IMR-90 (cell line): ENCODE results near the gene ANGPTL4. TPM values are rescaled to one million over a fixed set of nuclear protein-coding genes. Genes with fewer than 3 reads are reported as not detected.
"Not testable (repeated sequence)": the region's sequence is repeated elsewhere in the genome, so short reads cannot be mapped to it uniquely, and the experiment has no call there.

Experiments used
- ATAC-seq: fragments of 200-7000 bp; cut with Tn5 transposase; 2 replicates; pipeline ENCODE4 v1.9.1; 2020; ENCODE audit warnings: low read depth, mild to moderate bottlenecking, moderate library complexity
- BruUV-seq: library from RNA; stranded (reverse); fragments of 400-500 nt; replicated peaks from 2 replicates; lab custom pipeline; 2021; lab: Mats Ljungman, UMichigan
- CTCF ChIA-PET: fragments of 300-600 bp; formaldehyde crosslinking; extraction: SDS; loops from one replicate; lab custom pipeline; 2021; ENCODE audit warnings: antibody characterized with exemption; lab: Yijun Ruan, JAX
- POLR2A ChIA-PET: fragments of 300-600 bp; sonication (Branson Sonifier 250); formaldehyde crosslinking; loops from one replicate; lab custom pipeline; 2022; ENCODE audit warnings: antibody characterized with exemption; ENCODE audit not compliant: unreplicated experiment; lab: Charles Lee
- DNase-seq: peaks from one replicate; pipeline ENCODE4 v3.0.0; 2013
- H2AFZ ChIP-seq: replicated peaks from 2 replicates; pipeline ENCODE3; 2013; ENCODE audit warnings: low read length, mild to moderate bottlenecking; ENCODE audit not compliant: poor library complexity
- H2AK5ac ChIP-seq: 2 replicates; pipeline ENCODE4 v1.6.1; 2013; ENCODE audit warnings: low read depth, low read length, inconsistent platforms
- H2AK9ac ChIP-seq: replicated peaks from 2 replicates; pipeline ENCODE3; 2013; ENCODE audit warnings: mild to moderate bottlenecking, low read depth, low read length, moderate library complexity; ENCODE audit not compliant: poor library complexity
- H2BK120ac ChIP-seq: 2 replicates; pipeline ENCODE4 v1.6.1; 2013; ENCODE audit warnings: low read depth, low read length, inconsistent platforms
- H2BK15ac ChIP-seq: 3 replicates; pipeline ENCODE4 v1.6.1; 2013; ENCODE audit warnings: low read depth, low read length, inconsistent platforms
- H2BK20ac ChIP-seq: 2 replicates; pipeline ENCODE4 v1.6.1; 2013; ENCODE audit warnings: low read depth, mild to moderate bottlenecking, inconsistent platforms, low read length, moderate library complexity
- H2BK5ac ChIP-seq: 2 replicates; pipeline ENCODE4 v1.6.1; 2013; ENCODE audit warnings: mild to moderate bottlenecking, low read depth, low read length, inconsistent platforms; ENCODE audit not compliant: poor library complexity, severe bottlenecking
- H3K14ac ChIP-seq: replicated peaks from 2 replicates; pipeline ENCODE4 v1.6.1; 2013; ENCODE audit warnings: low read depth, low read length, inconsistent platforms
- H3K18ac ChIP-seq: 2 replicates; pipeline ENCODE4 v1.6.1; 2013; ENCODE audit warnings: low read depth, low read length, control low read depth
- H3K23ac ChIP-seq: 2 replicates; pipeline ENCODE4 v1.6.1; 2013; ENCODE audit warnings: low read depth, low read length, inconsistent platforms
- H3K27ac ChIP-seq: 2 replicates; pipeline ENCODE4 v1.5.1; 2013; ENCODE audit warnings: mild to moderate bottlenecking, control low read depth, low read length; ENCODE audit not compliant: insufficient read depth
- H3K27me3 ChIP-seq: 2 replicates; pipeline ENCODE4 v1.6.1; 2013; ENCODE audit warnings: low read length; ENCODE audit not compliant: control insufficient read depth, insufficient read depth
- H3K36me3 ChIP-seq: 2 replicates; pipeline ENCODE4 v1.6.1; 2013; ENCODE audit warnings: low read length, mixed read lengths; ENCODE audit not compliant: control insufficient read depth, insufficient read depth
- H3K4ac ChIP-seq: 2 replicates; pipeline ENCODE4 v1.6.1; 2013; ENCODE audit warnings: low read depth, low read length, inconsistent platforms
- H3K4me1 ChIP-seq: 2 replicates; pipeline ENCODE4 v1.6.1; 2013; ENCODE audit warnings: low read length, mixed read lengths; ENCODE audit not compliant: control insufficient read depth, insufficient read depth
- H3K4me2 ChIP-seq: 2 replicates; pipeline ENCODE4 v1.6.1; 2013; ENCODE audit warnings: low read depth, mild to moderate bottlenecking, control low read depth, low read length, moderate library complexity
- H3K4me3 ChIP-seq: 2 replicates; pipeline ENCODE4 v1.5.1; 2013; ENCODE audit warnings: low read depth, mild to moderate bottlenecking, control low read depth, low read length, moderate library complexity; ENCODE audit not compliant: insufficient read depth
- H3K56ac ChIP-seq: 2 replicates; pipeline ENCODE4 v1.6.1; 2013; ENCODE audit warnings: low read length, inconsistent platforms; ENCODE audit not compliant: insufficient read depth; ENCODE audit errors: extremely low read depth
- H3K79me1 ChIP-seq, 2 experiments: 2 replicates each; pipeline ENCODE4 v1.6.1; 2013; ENCODE audit warnings: low read length in 2 of 2, inconsistent platforms in 1 of 2, low read depth in 1 of 2
- H3K9ac ChIP-seq: 2 replicates; pipeline ENCODE4 v1.6.1; 2013; ENCODE audit warnings: low read depth, low read length, control low read depth
- H3K9me1 ChIP-seq: 2 replicates; pipeline ENCODE4 v1.6.1; 2013; ENCODE audit warnings: low read length, inconsistent platforms; ENCODE audit not compliant: insufficient read depth
- H3K9me3 ChIP-seq: 2 replicates; pipeline ENCODE4 v1.6.1; 2013; ENCODE audit warnings: low read length; ENCODE audit not compliant: control insufficient read depth, insufficient read depth
- H4K20me1 ChIP-seq: 2 replicates; pipeline ENCODE4 v1.6.1; 2013; ENCODE audit warnings: low read length, inconsistent platforms; ENCODE audit not compliant: insufficient read depth
- H4K5ac ChIP-seq: 2 replicates; pipeline ENCODE4 v1.6.1; 2013; ENCODE audit warnings: mild to moderate bottlenecking, low read depth, low read length, control low read depth
- H4K8ac ChIP-seq, 2 experiments: 2 replicates each; pipeline ENCODE4 v1.6.1; 2013; ENCODE audit warnings: low read depth in 2 of 2, low read length in 2 of 2, control low read depth in 1 of 2, inconsistent platforms in 1 of 2
- H4K91ac ChIP-seq: 2 replicates; pipeline ENCODE4 v1.6.1; 2013; ENCODE audit warnings: low read depth, low read length, inconsistent platforms; ENCODE audit not compliant: insufficient read depth
- WGBS, 2 experiments: methylation state at CpG; one replicate each; pipeline versions ENCODE4 v1.1.5 to v1.1.7; 2013; ENCODE audit warnings: missing lambda C conversion rate in 2 of 2; ENCODE audit not compliant: insufficient read length in 1 of 2; ENCODE audit errors: extremely low coverage in 2 of 2; 5-methylcytosine and 5-hydroxymethylcytosine counted together
- dilution Hi-C: fragments of 300-500 bp; cut with HindIII; formaldehyde crosslinking; loops from one replicate; pipeline ENCODE4 v1.14.3; 2018; ENCODE audit warnings: low sequenced_read_pairs; ENCODE audit not compliant: unreplicated experiment
- in situ Hi-C: fragments of 300-500 bp; cut with MboI; formaldehyde crosslinking; loops from 3 replicates; pipeline ENCODE4 v1.14.3; 2019; ENCODE audit warnings: low sequenced_read_pairs, inconsistent platforms, mixed read lengths
- intact Hi-C: fragments of 100-400 bp; cut with micrococcal nuclease; formaldehyde crosslinking; loops from 2 replicates; pipeline ENCODE4 v1.10.0; 2022
- polyA plus RNA-seq, 3 experiments: library from polyadenylated mRNA; depleted of rRNA; stranded (reverse); fragments of >200 nt; gene quantifications; 2 replicates each; pipeline ENCODE4 v1.2.3, GENCODE V29; 2012; ENCODE audit warnings: low replicate concordance in 1 of 3
- total RNA-seq: library from RNA; depleted of rRNA; stranded (reverse); fragments of >200 nt; gene quantifications from 2 replicates; pipeline ENCODE4 v1.2.3, GENCODE V29; 2012

The ANGPTL4 gene
- total and polyA plus RNA-seq, 2 of the 4 experiments (the other 2 are of a cell fraction), result 1.4 to 19.1 TPM

DNA sequence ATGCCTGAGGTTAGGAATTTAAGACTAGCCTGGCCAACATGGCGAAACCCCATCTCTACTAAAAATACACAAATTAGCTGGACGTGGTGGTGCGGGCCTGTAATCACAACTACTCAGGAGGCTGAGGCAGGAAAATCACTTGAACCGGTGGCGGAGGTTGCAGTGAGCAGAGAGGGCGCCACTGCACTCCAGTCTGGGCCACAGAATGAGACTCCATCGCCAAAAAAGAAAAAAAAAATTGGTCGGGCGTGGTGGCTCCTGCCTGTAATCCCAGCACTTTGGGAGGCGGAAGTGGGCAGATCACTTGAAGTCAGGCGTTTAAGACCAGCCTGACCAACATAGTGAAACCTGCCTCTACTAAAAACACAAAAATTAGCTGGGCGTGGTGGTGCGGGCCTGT is 46.8 kb downstream of the ANGPTL4 start:
- H2AFZ ChIP-seq, H3K4ac ChIP-seq, H3K36me3 ChIP-seq, H2BK120ac ChIP-seq, H3K4me3 ChIP-seq, H4K91ac ChIP-seq, H4K8ac ChIP-seq, H3K79me1 ChIP-seq, in situ Hi-C loops, H3K27ac ChIP-seq, H3K14ac ChIP-seq, CTCF ChIA-PET, H2BK15ac ChIP-seq, BruUV-seq, H2AK9ac ChIP-seq, H3K18ac ChIP-seq, H4K5ac ChIP-seq, H3K4me1 ChIP-seq, H3K9ac ChIP-seq, H3K56ac ChIP-seq, H3K9me1 ChIP-seq, H2BK20ac ChIP-seq, DNase-seq, dilution Hi-C loops, H2BK5ac ChIP-seq, H3K27me3 ChIP-seq, ATAC-seq, H3K23ac ChIP-seq, H3K9me3 ChIP-seq, H4K20me1 ChIP-seq, H3K4me2 ChIP-seq, H2AK5ac ChIP-seq: not testable (repeated sequence)
- intact Hi-C loops, result loop anchor here (5.0 kb wide), 3 partner anchors 37 to 167 kb away; partner anchors contain the start of gene MYO1F
- 89% methylated on average over 6 of the region's 13 CpGs; no CpG with 5 or more reads in 1 of the 2 experiments for WGBS, 2 experiments
- POLR2A ChIA-PET, result interaction anchor here (0.7 kb wide), 1 partner anchor 71 kb away, joined by 10 read pairs; no protein-coding TSS in a partner anchor
